Small intestine (tissue), 16 donors: ENCODE data around the gene CFAP107. TPM values are rescaled to one million over a fixed set of nuclear protein-coding genes. Genes with fewer than 3 reads are reported as not detected.
A peak's percentile ranks its signal among the peaks of the same experiment; 100 is the strongest.

Source experiments
- DNase-seq, 2 donors: peaks; one replicate each; pipeline versions ENCODE4 v3.0.0 to v3.0.0-alpha.2; 2013
- FAIRE-seq: peaks from 2 replicates; lab custom pipeline; 2012; peaks lifted over from hg19 to GRCh38; lab: Jason Lieb, UNC
- H3K27ac ChIP-seq, 3 donors: one replicate each; pipeline ENCODE4 v1.5.1; 2013; ENCODE audit warnings: low read length in 2 of 3, mild to moderate bottlenecking in 2 of 3, control low read depth in 1 of 3, inconsistent platforms in 1 of 3, low read depth in 1 of 3, moderate library complexity in 1 of 3
- H3K27me3 ChIP-seq, 3 donors: one replicate each; pipeline ENCODE4 v1.6.1; 2013; ENCODE audit warnings: low read length in 3 of 3, inconsistent platforms in 1 of 3; ENCODE audit not compliant: control insufficient read depth in 3 of 3, insufficient read depth in 3 of 3
- H3K36me3 ChIP-seq, 3 donors: one replicate each; pipeline ENCODE4 v1.6.1; 2013; ENCODE audit warnings: low read length in 3 of 3, inconsistent platforms in 1 of 3, low read depth in 1 of 3, mild to moderate bottlenecking in 1 of 3, moderate library complexity in 1 of 3; ENCODE audit not compliant: control insufficient read depth in 3 of 3, insufficient read depth in 2 of 3
- H3K4me1 ChIP-seq, 3 donors: one replicate each; pipeline ENCODE4 v1.6.1; 2013; ENCODE audit warnings: low read length in 2 of 3, inconsistent platforms in 1 of 3, low read depth in 1 of 3, mild to moderate bottlenecking in 1 of 3, moderate library complexity in 1 of 3; ENCODE audit not compliant: control insufficient read depth in 3 of 3, insufficient read depth in 2 of 3
- H3K4me3 ChIP-seq, 3 donors: one replicate each; pipeline ENCODE4 v1.5.1; 2013; ENCODE audit warnings: low read length in 3 of 3, control low read depth in 1 of 3, inconsistent platforms in 1 of 3, low read depth in 1 of 3, mild to moderate bottlenecking in 1 of 3, moderate library complexity in 1 of 3
- H3K9me3 ChIP-seq, 2 donors: one replicate each; pipeline ENCODE4 v1.6.1; 2013; ENCODE audit warnings: low read depth in 1 of 2, low read length in 1 of 2; ENCODE audit not compliant: control insufficient read depth in 2 of 2, insufficient read depth in 1 of 2
- WGBS, 3 donors: extraction: QIAGEN DNeasy Blood & Tissue Kit; methylation state at CpG; one replicate each; pipeline ENCODE4 v1.1.7; 2013; 5-methylcytosine and 5-hydroxymethylcytosine counted together
- long read RNA-seq, 10 donors: transcript quantifications; one replicate each; lab custom pipeline, GENCODE V29; 2026
- polyA plus RNA-seq, 4 donors: library from polyadenylated mRNA; stranded (reverse) in 3 of 4; unstranded in 1 of 4; fragments of 200-250 nt in 3 of 4; fragments of 120-200 nt in 1 of 4; gene quantifications; one replicate each; pipeline versions ENCODE4 v1.2.1 to v1.2.3, GENCODE V29; 2013
- donor health status: healthy with polysubstance abuse.
- donor health status: control.
- donor health status: control.
- donor health status: Bipolar disorder and iron deficiency.
- donor health status: healthy.

Gene CFAP107, protein sequence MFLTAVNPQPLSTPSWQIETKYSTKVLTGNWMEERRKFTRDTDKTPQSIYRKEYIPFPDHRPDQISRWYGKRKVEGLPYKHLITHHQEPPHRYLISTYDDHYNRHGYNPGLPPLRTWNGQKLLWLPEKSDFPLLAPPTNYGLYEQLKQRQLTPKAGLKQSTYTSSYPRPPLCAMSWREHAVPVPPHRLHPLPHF
- polyA plus RNA-seq, result under 1 TPM in 1 of 4 donors, not detected in 3; 0.01 TPM
- long read RNA-seq, donor 1, result 0 reads
- long read RNA-seq, donor 2, result 0 reads
- long read RNA-seq, donor 3, result 0 reads
- long read RNA-seq, donor 4, result 0 reads
- long read RNA-seq, donor 5, result 0 reads
- long read RNA-seq, donor 6, result 0 reads
- long read RNA-seq, donor 7, result 0 reads
- long read RNA-seq, donor 8, partial matches to known transcripts, result 0 of 1 reads
- long read RNA-seq, donor 8, other reads (novel, unspliced or antisense), result 0 of 1 reads
- long read RNA-seq, donor 9, result 0 reads
- long read RNA-seq, donor 10, result 0 reads

DNA sequence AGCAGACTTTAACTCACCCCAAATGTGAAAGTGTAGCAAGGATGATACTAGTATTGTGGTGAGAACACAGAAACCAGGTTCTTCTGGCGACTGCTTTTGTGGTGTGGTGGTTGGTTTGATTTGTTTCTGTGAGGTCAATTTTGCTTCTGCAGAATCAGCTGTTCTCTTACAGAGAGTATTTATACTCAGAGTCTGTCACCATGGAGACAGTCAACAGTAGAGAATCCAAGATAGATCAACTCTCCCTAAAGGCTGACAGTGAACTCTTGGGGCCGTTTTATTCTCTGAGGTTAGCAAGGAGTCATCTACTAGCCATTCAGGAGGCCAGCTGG, at the start of gene CFAP107:
Gene CFAP107, plus strand, starts transcription at position 209 of the 332 bp plus-strand sequence. CDS start 231 bp downstream, outside the sequence.
- FAIRE-seq (no peak), DNase-seq (peak in 1 of 2 donors; percentile 39)
- WGBS, 3 donors, result 3 to 21% (median 4%) methylated on average over 2 of the region's 2 CpGs
- Histone ChIP-seq H3K9me3 (peaks cover 2 to 10% of the 10 kb centered on the region in 2 donors), H3K4me1 (no peaks in the 10 kb centered on the region), H3K27ac (no peak within 1 kb of the TSS), H3K36me3 (no peaks in the 10 kb centered on the region), H3K4me3 (no peak within 1 kb of the TSS), H3K27me3 (peaks cover 0 to 8% (median 0%) of the 10 kb centered on the region in 3 donors)

GRCh38 chr1:12696658-12697057, 49.3 kb upstream of the CFAP107 start:
- DNase-seq (no peak), FAIRE-seq (no peak)
- Histone ChIP-seq H3K36me3 (no peaks in the 10 kb centered on the region), H3K4me3 (no peak overlapping the region), H3K9me3 (no peaks in the 10 kb centered on the region), H3K27me3 (no peaks in the 10 kb centered on the region), H3K4me1 (no peaks in the 10 kb centered on the region), H3K27ac (no peak overlapping the region)
- 83 to 86% (median 83%) methylated on average over 3 of the region's 3 CpGs for WGBS, 3 donors

GRCh38 chr1:12697397-12697796, 48.6 kb upstream of the CFAP107 start:
- H3K4me3 ChIP-seq, result no peak overlapping the region
- H3K27ac ChIP-seq, result no peak overlapping the region
- no peak for DNase-seq
- H3K27me3 ChIP-seq, result no peaks in the 10 kb centered on the region
- WGBS, 3 donors, result 78 to 89% (median 85%) methylated on average over 3 of the region's 3 CpGs
- no peaks in the 10 kb centered on the region for H3K9me3 ChIP-seq
- H3K36me3 ChIP-seq, result no peaks in the 10 kb centered on the region
- FAIRE-seq, result no peak
- no peaks in the 10 kb centered on the region for H3K4me1 ChIP-seq

DNA sequence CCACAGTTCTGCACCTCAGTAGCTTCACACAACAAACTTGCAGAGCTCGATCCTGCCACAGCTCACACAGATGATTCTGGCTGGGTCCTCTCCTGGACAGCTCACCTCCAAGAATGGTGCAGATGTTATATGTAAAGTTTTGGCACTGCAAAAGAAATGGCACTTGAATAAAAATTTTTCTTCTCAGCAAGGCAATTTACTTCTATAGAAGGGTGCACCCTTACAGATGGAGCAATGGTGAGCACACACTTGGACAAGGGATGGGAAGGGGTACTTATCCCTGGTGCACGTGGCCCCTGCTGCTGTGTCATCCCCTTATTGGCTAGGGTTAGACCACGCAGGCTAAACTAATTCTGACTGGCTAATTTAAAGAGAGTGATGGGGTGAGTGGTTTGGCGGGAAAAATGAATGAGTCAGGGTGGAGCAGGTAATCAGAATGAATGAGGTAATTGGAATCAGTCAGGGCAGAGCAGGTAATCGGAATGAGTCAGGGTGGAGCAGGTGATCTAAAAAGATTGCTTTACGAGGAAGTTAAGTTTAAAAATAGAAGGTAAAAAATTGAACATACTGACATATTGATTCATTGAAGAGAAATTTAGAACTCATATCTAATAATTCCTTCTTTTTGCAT, 42.1 kb upstream of the CFAP107 start:
- no peaks in the 10 kb centered on the region for H3K36me3 ChIP-seq
- 49 to 69% (median 55%) methylated on average over 6 of the region's 6 CpGs for WGBS, 3 donors
- no peak for DNase-seq
- H3K27me3 ChIP-seq, result peaks cover 0 to 4% (median 0%) of the 10 kb centered on the region in 3 donors
- H3K27ac ChIP-seq, result no peak overlapping the region
- FAIRE-seq, result no peak
- H3K9me3 ChIP-seq, result peaks cover 0 to 16% of the 10 kb centered on the region in 2 donors
- peaks cover 0 to 3% (median 0%) of the 10 kb centered on the region in 3 donors for H3K4me1 ChIP-seq
- H3K4me3 ChIP-seq, result no peak overlapping the region

DNA sequence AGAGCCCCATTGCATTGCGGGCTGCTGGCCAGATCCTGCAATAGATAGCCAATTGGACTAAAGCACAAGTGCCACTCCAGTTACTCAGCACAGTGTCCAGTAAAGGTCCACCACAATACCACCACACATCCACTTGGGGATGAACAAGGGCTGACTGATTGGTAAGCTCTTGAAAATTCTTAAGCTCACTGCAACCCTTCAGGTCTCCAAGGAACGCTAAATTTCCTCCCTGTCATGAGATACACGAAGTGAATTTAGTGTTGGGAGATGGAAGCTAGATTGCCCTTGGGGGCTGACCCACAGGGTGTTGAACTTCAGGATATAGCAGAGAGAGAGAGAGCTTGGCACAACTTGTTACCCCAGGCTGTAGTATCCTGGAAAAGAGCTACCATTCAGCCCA, 39.9 kb upstream of the CFAP107 start:
- DNase-seq (no peak), FAIRE-seq (no peak)
- Histone ChIP-seq H3K27ac (no peak overlapping the region), H3K36me3 (no peaks in the 10 kb centered on the region), H3K4me3 (no peak overlapping the region), H3K9me3 (peaks cover 0 to 16% of the 10 kb centered on the region in 2 donors), H3K27me3 (peaks cover 0 to 4% (median 0%) of the 10 kb centered on the region in 3 donors), H3K4me1 (peaks cover 0 to 10% (median 0%) of the 10 kb centered on the region in 3 donors)
- 86 to 89% (median 88%) methylated on average over 3 of the region's 3 CpGs for WGBS, 3 donors

DNA sequence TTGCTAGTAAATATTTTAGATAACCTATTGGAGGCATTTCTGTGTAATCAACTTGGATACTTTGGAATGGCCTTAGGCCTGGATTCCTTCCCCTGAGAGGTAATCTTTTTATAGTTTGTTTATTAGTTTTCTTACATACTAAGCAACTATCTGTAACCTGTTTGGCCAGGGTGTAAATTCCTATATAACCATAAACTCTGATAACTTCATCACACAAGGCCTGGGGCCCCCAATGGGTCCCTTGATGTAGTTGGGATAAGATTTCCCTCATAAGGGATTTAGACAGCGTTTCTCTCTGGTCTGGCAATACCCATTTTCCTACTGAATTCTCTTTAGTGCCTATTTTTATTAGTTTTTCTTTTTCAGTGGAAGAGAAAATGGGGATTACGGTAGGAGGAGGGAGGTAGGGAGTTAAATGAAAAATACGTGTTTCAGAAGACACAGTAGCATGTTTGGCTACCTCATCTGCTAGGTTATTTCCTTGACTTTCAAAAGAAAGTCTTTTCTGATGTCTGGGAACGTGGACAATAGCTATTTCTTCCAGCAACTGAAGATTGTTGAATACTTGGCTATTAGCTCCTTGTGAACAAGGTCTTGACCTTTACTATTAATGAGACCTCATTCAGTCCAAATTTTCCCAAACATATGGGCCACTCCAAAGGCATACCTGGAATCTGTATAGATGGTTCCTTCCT, 37.5 kb upstream of the CFAP107 start:
- Histone ChIP-seq H3K36me3 (no peaks in the 10 kb centered on the region), H3K27ac (peak overlapping the region in 1 of 3 donors; percentile 67), H3K4me3 (no peak overlapping the region), H3K27me3 (peaks cover 0 to 2% (median 0%) of the 10 kb centered on the region in 3 donors), H3K4me1 (peaks cover 0 to 10% (median 0%) of the 10 kb centered on the region in 3 donors), H3K9me3 (peaks cover 0 to 10% of the 10 kb centered on the region in 2 donors)
- DNase-seq, result peak in 1 of 2 donors; percentile 87
- FAIRE-seq, result no peak
- 36 to 53% (median 42%) methylated on average over 4 of the region's 4 CpGs for WGBS, 3 donors

DNA sequence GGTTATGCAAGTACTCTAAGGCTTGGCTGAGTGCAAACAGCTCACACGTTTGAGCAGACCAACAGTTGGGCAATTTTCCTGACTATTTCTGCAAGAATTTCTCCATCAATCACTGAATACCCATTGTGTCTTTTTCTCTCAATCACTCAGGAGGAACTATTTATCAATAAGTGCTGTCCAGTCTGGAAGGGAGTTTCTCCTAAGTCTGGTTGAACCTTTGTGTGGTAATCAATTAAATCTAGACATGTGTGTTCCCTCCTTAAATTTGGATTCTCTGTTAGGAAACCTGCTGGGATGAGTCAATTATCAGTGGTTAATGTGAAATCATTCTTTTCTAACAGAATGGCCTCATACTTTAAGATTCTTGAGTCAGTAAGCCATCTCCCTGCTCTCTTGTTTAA, 36.9 kb upstream of the CFAP107 start:
- 15 to 24% (median 22%) methylated on average over 1 of the region's 1 CpG for WGBS, 3 donors
- Histone ChIP-seq H3K27ac (peak overlapping the region in 1 of 3 donors; percentile 67), H3K36me3 (no peaks in the 10 kb centered on the region), H3K4me3 (no peak overlapping the region), H3K27me3 (no peaks in the 10 kb centered on the region), H3K9me3 (peaks cover 0 to 4% of the 10 kb centered on the region in 2 donors), H3K4me1 (peaks cover 0 to 10% (median 0%) of the 10 kb centered on the region in 3 donors)
- DNase-seq (peak in 1 of 2 donors; percentile 62), FAIRE-seq (no peak)

DNA sequence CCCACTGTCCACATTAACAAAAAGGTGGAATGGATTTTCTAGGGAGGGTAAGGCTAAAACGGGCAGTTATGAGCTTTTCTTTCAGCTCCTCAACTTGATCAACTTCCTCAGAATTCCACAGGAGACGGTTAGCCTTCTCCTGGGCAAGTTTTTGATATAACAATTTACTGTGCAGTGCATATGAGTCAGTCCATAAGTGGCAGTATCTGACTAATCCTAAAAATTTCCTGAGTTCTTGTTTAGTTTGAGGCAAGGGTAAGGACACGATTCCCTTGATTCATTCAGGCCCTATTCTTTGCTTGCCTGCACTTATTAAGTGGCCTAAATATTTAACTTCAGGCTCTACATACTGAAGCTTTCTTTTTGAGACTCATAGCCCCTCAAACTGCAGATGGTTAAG, 36.3 kb upstream of the CFAP107 start:
- FAIRE-seq, result no peak
- Histone ChIP-seq H3K9me3 (peaks cover 0 to under 1% of the 10 kb centered on the region in 2 donors), H3K27ac (no peak overlapping the region), H3K4me1 (peaks cover 0 to 10% (median 0%) of the 10 kb centered on the region in 3 donors), H3K4me3 (no peak overlapping the region), H3K36me3 (no peaks in the 10 kb centered on the region), H3K27me3 (no peaks in the 10 kb centered on the region)
- 72 to 86% (median 86%) methylated on average over 3 of the region's 3 CpGs for WGBS, 3 donors
- no peak for DNase-seq
